Stimulated activated CD4-positive, alpha-beta T cell treated with anti-CD3 and anti-CD28 coated beads, Interleukin-12 subunit alpha, Interleukin-12 subunit beta, amount 100 ng/mL, for 4 hours (primary cell): Measurements from ENCODE around the gene SPRR2G.
"Not testable (repeated sequence)": the region's sequence is repeated elsewhere in the genome, so short reads cannot be mapped to it uniquely, and the experiment has no call there.

Source experiments
- DNase-seq: peaks from one replicate; pipeline ENCODE4 v3.0.0-alpha.2; 2020

Gene SPRR2G

GRCh38 chr1:153150846-153151245, at the start of gene SPRR2G:
TSS of gene SPRR2G (minus strand) at chr1:153150890. CDS start at chr1:153150110, 780 bp downstream.
- DNase-seq = no peak

- no peak for DNase-seq
Measured at GRCh38 chr1:153195216-153195615, 44.5 kb upstream of the SPRR2G start.

- no peak for DNase-seq
Measured at GRCh38 chr1:153194331-153195050, 43.8 kb upstream of the SPRR2G start.

GRCh38 chr1:153192697-153193096, 42.0 kb upstream of the SPRR2G start:
- DNase-seq = no peak

GRCh38 chr1:153190373-153190772, 39.7 kb upstream of the SPRR2G start:
- DNase-seq = no peak

GRCh38 chr1:153188301-153188700, 37.6 kb upstream of the SPRR2G start:
- DNase-seq = not testable (repeated sequence)

- DNase-seq = no peak
Measured at GRCh38 chr1:153180556-153180955, 29.9 kb upstream of the SPRR2G start.

- DNase-seq = no peak
Measured at GRCh38 chr1:153178922-153179321, 28.2 kb upstream of the SPRR2G start.

- DNase-seq = no peak
Measured at GRCh38 chr1:153174624-153175023, 23.9 kb upstream of the SPRR2G start.

GRCh38 chr1:153168686-153169085, 18.0 kb upstream of the SPRR2G start:
- no peak for DNase-seq

- DNase-seq = no peak
Measured at GRCh38 chr1:153155541-153155940, 4.9 kb upstream of the SPRR2G start.

GRCh38 chr1:153152481-153152880, 1.8 kb upstream of the SPRR2G start:
- DNase-seq = no peak

- DNase-seq = no peak
Measured at GRCh38 chr1:153141377-153141776, 9.3 kb downstream of the SPRR2G start.

- no peak for DNase-seq
Measured at GRCh38 chr1:153140484-153140883, 10.2 kb downstream of the SPRR2G start.

GRCh38 chr1:153133743-153134142, 16.9 kb downstream of the SPRR2G start:
- DNase-seq = no peak

- DNase-seq = no peak
Measured at GRCh38 chr1:153133267-153133666, 17.4 kb downstream of the SPRR2G start.

GRCh38 chr1:153128688-153129087, 22.0 kb downstream of the SPRR2G start:
- DNase-seq = not testable (repeated sequence)

- no peak for DNase-seq
Measured at GRCh38 chr1:153127296-153127695, 23.4 kb downstream of the SPRR2G start.

GRCh38 chr1:153125536-153125935, 25.2 kb downstream of the SPRR2G start:
- DNase-seq = no peak

GRCh38 chr1:153123793-153124192, 26.9 kb downstream of the SPRR2G start:
- not testable (repeated sequence) for DNase-seq

GRCh38 chr1:153122831-153123421, 27.8 kb downstream of the SPRR2G start:
- DNase-seq = no peak

GRCh38 chr1:153120945-153121344, 29.7 kb downstream of the SPRR2G start:
- DNase-seq = no peak

- no peak for DNase-seq
Measured at GRCh38 chr1:153119491-153119971, 31.2 kb downstream of the SPRR2G start.

GRCh38 chr1:153115264-153115663, 35.4 kb downstream of the SPRR2G start:
- not testable (repeated sequence) for DNase-seq

GRCh38 chr1:153113416-153113815, 37.3 kb downstream of the SPRR2G start, which contains the start of gene SPRR2F:
TSS of gene SPRR2F (minus strand) at chr1:153113516. CDS start at chr1:153112733, 783 bp downstream.
- DNase-seq = no peak
